GM23338 (cell line): Measurements from ENCODE around the gene MACF1. TPM values are rescaled to one million over a fixed set of nuclear protein-coding genes. Genes with fewer than 3 reads are reported as not detected.

Experiments
- ATAC-seq: fragments of 200-7000 bp; cut with Tn5 transposase; 3 replicates; pipeline ENCODE4 v1.9.1; 2020
- DNase-seq: peaks from one replicate; pipeline ENCODE4 v3.0.0-alpha.2; 2015; ENCODE audit warnings: low spot score
- H2AFZ ChIP-seq: fragments of 200-600 bp; sonication (generic); 2 replicates; pipeline ENCODE4 v1.8.0; 2016; ENCODE audit warnings: antibody characterized with exemption, mild to moderate bottlenecking, moderate library complexity
- H3F3A ChIP-seq: fragments of 200-600 bp; sonication (generic); replicated peaks from 2 replicates; pipeline ENCODE4 v1.8.0; 2017; ENCODE audit warnings: antibody characterized with exemption, mixed run types, low read depth
- H3K27ac ChIP-seq: fragments of 200-600 bp; sonication (generic); 2 replicates; pipeline ENCODE4 v1.6.1; 2016; ENCODE audit warnings: low read depth
- H3K27me3 ChIP-seq: fragments of 200-600 bp; sonication (generic); 2 replicates; pipeline ENCODE4 v1.8.0; 2016; ENCODE audit warnings: mild to moderate bottlenecking, mixed run types, moderate library complexity; ENCODE audit not compliant: insufficient read depth
- H3K36me3 ChIP-seq: fragments of 200-600 bp; sonication (generic); 2 replicates; pipeline ENCODE4 v1.8.0; 2016; ENCODE audit warnings: mild to moderate bottlenecking; ENCODE audit not compliant: insufficient read depth
- H3K4me1 ChIP-seq: fragments of 200-600 bp; sonication (generic); 2 replicates; pipeline ENCODE4 v1.8.0; 2016; ENCODE audit warnings: mild to moderate bottlenecking, moderate library complexity; ENCODE audit not compliant: insufficient read depth
- H3K4me2 ChIP-seq: fragments of 200-600 bp; sonication (generic); 2 replicates; pipeline ENCODE4 v1.7.1; 2017; ENCODE audit warnings: mixed run types
- H3K4me3 ChIP-seq: fragments of 200-600 bp; sonication (generic); 2 replicates; pipeline ENCODE4 v1.6.1; 2016; ENCODE audit warnings: mixed run types
- H3K79me2 ChIP-seq: fragments of 200-600 bp; sonication (generic); replicated peaks from 2 replicates; pipeline ENCODE4 v1.8.0; 2017; ENCODE audit warnings: mild to moderate bottlenecking; ENCODE audit not compliant: insufficient read depth
- H3K9me2 ChIP-seq: fragments of 200-600 bp; sonication (generic); 2 replicates; pipeline ENCODE4 v1.8.0; 2017; ENCODE audit not compliant: insufficient read depth
- H4K20me1 ChIP-seq: fragments of 200-600 bp; sonication (generic); replicated peaks from 2 replicates; pipeline ENCODE4 v1.8.0; 2017; ENCODE audit warnings: mild to moderate bottlenecking; ENCODE audit not compliant: insufficient read depth
- H3K27ac Mint-ChIP-seq: 2 replicates; pipeline ENCODE4 v1.8.0; 2020; ENCODE audit warnings: inconsistent platforms, mild to moderate bottlenecking, moderate library complexity, mixed read lengths
- H3K27me3 Mint-ChIP-seq: 3 replicates; pipeline ENCODE4 v1.8.0; 2022; ENCODE audit warnings: low read depth, mild to moderate bottlenecking, moderate library complexity, mixed read lengths, inconsistent platforms; ENCODE audit not compliant: insufficient read depth, poor library complexity
- H3K36me3 Mint-ChIP-seq: 3 replicates; pipeline ENCODE4 v1.8.0; 2021; ENCODE audit warnings: low read depth, mild to moderate bottlenecking, inconsistent platforms, moderate library complexity, mixed read lengths
- H3K4me1 Mint-ChIP-seq: 3 replicates; pipeline ENCODE4 v1.8.0; 2020; ENCODE audit warnings: mild to moderate bottlenecking, inconsistent platforms, mixed read lengths
- H3K4me3 Mint-ChIP-seq: 3 replicates; pipeline ENCODE4 v1.8.0; 2021; ENCODE audit warnings: moderate library complexity, mild to moderate bottlenecking, inconsistent platforms, mixed read lengths
- H3K9me3 Mint-ChIP-seq: 3 replicates; pipeline ENCODE4 v1.8.0; 2020; ENCODE audit warnings: moderate library complexity, mild to moderate bottlenecking, inconsistent platforms, mixed read lengths
- CREB1 ChIP-seq: fragments of 250-450 bp; sonication (Bioruptor Pico); IDR thresholded peaks from 2 replicates; pipeline ENCODE4 v1.5.0; 2020; ENCODE audit warnings: low read depth, mild to moderate bottlenecking, moderate library complexity
- EZH2 ChIP-seq: fragments of 200-600 bp; sonication (generic); IDR thresholded peaks from one replicate; pipeline ENCODE4 v1.8.0; 2017; ENCODE audit warnings: antibody characterized with exemption, mild to moderate bottlenecking, low read depth; ENCODE audit not compliant: unreplicated experiment
- EZH2phosphoT487 ChIP-seq: fragments of 200-600 bp; sonication (generic); IDR thresholded peaks from one replicate; pipeline ENCODE4 v1.8.1; 2018; ENCODE audit warnings: antibody characterized with exemption; ENCODE audit not compliant: unreplicated experiment
- JUNB ChIP-seq: IDR thresholded peaks from one replicate; pipeline ENCODE4 v1.6.1; 2016; ENCODE audit warnings: antibody characterized with exemption; ENCODE audit not compliant: unreplicated experiment
- NANOG ChIP-seq: IDR thresholded peaks from 2 replicates; pipeline ENCODE4 v1.6.1; 2016; ENCODE audit warnings: antibody characterized with exemption, borderline replicate concordance
- POLR2AphosphoS5 ChIP-seq: IDR thresholded peaks from 2 replicates; pipeline ENCODE4 v1.6.1; 2016; ENCODE audit warnings: antibody characterized with exemption, low read depth
- REST ChIP-seq: IDR thresholded peaks from one replicate; pipeline ENCODE4 v1.6.1; 2018; ENCODE audit warnings: antibody characterized with exemption; ENCODE audit not compliant: unreplicated experiment
- STAT1 ChIP-seq: IDR thresholded peaks from one replicate; pipeline ENCODE4 v1.6.1; 2016; ENCODE audit warnings: antibody characterized with exemption; ENCODE audit not compliant: unreplicated experiment
- ZNF114 ChIP-seq: fragments of 250-450 bp; sonication (Bioruptor Pico); IDR thresholded peaks from 2 replicates; pipeline ENCODE4 v1.5.0; 2020; ENCODE audit warnings: mild to moderate bottlenecking, moderate library complexity
- ZNF331 ChIP-seq: fragments of 250-450 bp; sonication (Bioruptor Pico); IDR thresholded peaks from 2 replicates; pipeline ENCODE4 v1.5.0; 2020; ENCODE audit warnings: low read depth, mild to moderate bottlenecking, moderate library complexity
- polyA plus RNA-seq: library from polyadenylated mRNA; unstranded; fragments of >200 nt; fragmentation: Nextera tagmentation; extraction: Ambion mirVana; gene quantifications from 2 replicates; pipeline ENCODE4 v1.2.1, GENCODE V29; 2016
- total RNA-seq: library from RNA; depleted of rRNA; stranded (reverse); fragments of >200 nt; shearing (Covaris generic); gene quantifications from 2 replicates; pipeline ENCODE4 v1.2.3, GENCODE V29; 2014
- TF ChIP-seq, protein P1 (sequence below): fragments of 250-450 bp; sonication (Bioruptor Pico); IDR thresholded peaks from 2 replicates; pipeline ENCODE4 v1.5.0; 2020; ENCODE audit warnings: mild to moderate bottlenecking, moderate library complexity
- TF ChIP-seq, protein P2 (sequence below), 2 experiments: fragments of 200-600 bp in 1 of 2; sonication (generic) in 1 of 2; conservative IDR thresholded peaks; 2 replicates each; pipeline versions ENCODE4 v1.5.1 to v1.6.1; 2016 to 2017; ENCODE audit warnings: antibody characterized with exemption in 2 of 2, low read depth in 2 of 2, mild to moderate bottlenecking in 2 of 2, moderate library complexity in 1 of 2
- TF ChIP-seq, protein P3 (sequence below): IDR thresholded peaks from 2 replicates; pipeline ENCODE4 v1.6.1; 2016; ENCODE audit warnings: antibody characterized with exemption

The MACF1 gene
- total and polyA plus RNA-seq, 2 experiments from 2014 or later: 104 to 399 TPM

- Histone ChIP-seq H3F3A (peaks cover 10% of the 10 kb centered on the region; the same call in 1 of the 2 replicates), H3K27me3 (no peaks in the 10 kb centered on the region), H3K4me2 (no peak overlapping the region), H3K36me3 (peaks cover 34% of the 10 kb centered on the region), H2AFZ (no peak overlapping the region), H3K27ac (no peak overlapping the region), H3K9me2 (no peaks in the 10 kb centered on the region), H3K79me2 (no peaks in the 10 kb centered on the region), H4K20me1 (peaks cover 10% of the 10 kb centered on the region; the same call in 1 of the 2 replicates), H3K4me3 (no peak overlapping the region), H3K4me1 (no peaks in the 10 kb centered on the region)
- Mint-ChIP-seq H3K27me3 (peaks cover 17% of the 10 kb centered on the region), H3K27ac (no peak overlapping the region), H3K4me1 (no peaks in the 10 kb centered on the region), H3K4me3 (no peak overlapping the region), H3K9me3 (no peaks in the 10 kb centered on the region), H3K36me3 (peaks cover 50% of the 10 kb centered on the region)
- TF ChIP-seq EZH2 (no peak), POLR2AphosphoS5 (no peak), JUNB (no peak), NANOG (no peak), ZNF331 (CRISPR knock-in tag) (no peak), REST (no peak), EZH2phosphoT487 (no peak), ZNF114 (CRISPR knock-in tag) (no peak), STAT1 (no peak), CREB1 (CRISPR knock-in tag) (no peak)
- TF ChIP-seq, protein P1, sequence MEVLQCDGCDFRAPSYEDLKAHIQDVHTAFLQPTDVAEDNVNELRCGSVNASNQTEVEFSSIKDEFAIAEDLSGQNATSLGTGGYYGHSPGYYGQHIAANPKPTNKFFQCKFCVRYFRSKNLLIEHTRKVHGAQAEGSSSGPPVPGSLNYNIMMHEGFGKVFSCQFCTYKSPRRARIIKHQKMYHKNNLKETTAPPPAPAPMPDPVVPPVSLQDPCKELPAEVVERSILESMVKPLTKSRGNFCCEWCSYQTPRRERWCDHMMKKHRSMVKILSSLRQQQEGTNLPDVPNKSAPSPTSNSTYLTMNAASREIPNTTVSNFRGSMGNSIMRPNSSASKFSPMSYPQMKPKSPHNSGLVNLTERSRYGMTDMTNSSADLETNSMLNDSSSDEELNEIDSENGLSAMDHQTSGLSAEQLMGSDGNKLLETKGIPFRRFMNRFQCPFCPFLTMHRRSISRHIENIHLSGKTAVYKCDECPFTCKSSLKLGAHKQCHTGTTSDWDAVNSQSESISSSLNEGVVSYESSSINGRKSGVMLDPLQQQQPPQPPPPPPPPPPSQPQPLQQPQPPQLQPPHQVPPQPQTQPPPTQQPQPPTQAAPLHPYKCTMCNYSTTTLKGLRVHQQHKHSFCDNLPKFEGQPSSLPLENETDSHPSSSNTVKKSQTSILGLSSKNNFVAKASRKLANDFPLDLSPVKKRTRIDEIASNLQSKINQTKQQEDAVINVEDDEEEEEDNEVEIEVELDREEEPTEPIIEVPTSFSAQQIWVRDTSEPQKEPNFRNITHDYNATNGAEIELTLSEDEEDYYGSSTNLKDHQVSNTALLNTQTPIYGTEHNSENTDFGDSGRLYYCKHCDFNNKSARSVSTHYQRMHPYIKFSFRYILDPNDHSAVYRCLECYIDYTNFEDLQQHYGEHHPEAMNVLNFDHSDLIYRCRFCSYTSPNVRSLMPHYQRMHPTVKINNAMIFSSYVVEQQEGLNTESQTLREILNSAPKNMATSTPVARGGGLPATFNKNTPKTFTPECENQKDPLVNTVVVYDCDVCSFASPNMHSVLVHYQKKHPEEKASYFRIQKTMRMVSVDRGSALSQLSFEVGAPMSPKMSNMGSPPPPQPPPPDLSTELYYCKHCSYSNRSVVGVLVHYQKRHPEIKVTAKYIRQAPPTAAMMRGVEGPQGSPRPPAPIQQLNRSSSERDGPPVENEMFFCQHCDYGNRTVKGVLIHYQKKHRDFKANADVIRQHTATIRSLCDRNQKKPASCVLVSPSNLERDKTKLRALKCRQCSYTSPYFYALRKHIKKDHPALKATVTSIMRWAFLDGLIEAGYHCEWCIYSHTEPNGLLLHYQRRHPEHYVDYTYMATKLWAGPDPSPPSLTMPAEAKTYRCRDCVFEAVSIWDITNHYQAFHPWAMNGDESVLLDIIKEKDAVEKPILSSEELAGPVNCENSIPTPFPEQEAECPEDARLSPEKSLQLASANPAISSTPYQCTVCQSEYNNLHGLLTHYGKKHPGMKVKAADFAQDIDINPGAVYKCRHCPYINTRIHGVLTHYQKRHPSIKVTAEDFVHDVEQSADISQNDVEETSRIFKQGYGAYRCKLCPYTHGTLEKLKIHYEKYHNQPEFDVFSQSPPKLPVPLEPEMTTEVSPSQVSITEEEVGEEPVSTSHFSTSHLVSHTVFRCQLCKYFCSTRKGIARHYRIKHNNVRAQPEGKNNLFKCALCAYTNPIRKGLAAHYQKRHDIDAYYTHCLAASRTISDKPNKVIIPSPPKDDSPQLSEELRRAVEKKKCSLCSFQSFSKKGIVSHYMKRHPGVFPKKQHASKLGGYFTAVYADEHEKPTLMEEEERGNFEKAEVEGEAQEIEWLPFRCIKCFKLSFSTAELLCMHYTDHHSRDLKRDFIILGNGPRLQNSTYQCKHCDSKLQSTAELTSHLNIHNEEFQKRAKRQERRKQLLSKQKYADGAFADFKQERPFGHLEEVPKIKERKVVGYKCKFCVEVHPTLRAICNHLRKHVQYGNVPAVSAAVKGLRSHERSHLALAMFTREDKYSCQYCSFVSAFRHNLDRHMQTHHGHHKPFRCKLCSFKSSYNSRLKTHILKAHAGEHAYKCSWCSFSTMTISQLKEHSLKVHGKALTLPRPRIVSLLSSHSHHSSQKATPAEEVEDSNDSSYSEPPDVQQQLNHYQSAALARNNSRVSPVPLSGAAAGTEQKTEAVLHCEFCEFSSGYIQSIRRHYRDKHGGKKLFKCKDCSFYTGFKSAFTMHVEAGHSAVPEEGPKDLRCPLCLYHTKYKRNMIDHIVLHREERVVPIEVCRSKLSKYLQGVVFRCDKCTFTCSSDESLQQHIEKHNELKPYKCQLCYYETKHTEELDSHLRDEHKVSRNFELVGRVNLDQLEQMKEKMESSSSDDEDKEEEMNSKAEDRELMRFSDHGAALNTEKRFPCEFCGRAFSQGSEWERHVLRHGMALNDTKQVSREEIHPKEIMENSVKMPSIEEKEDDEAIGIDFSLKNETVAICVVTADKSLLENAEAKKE (CRISPR knock-in tag): no peak
- TF ChIP-seq, protein P2, sequence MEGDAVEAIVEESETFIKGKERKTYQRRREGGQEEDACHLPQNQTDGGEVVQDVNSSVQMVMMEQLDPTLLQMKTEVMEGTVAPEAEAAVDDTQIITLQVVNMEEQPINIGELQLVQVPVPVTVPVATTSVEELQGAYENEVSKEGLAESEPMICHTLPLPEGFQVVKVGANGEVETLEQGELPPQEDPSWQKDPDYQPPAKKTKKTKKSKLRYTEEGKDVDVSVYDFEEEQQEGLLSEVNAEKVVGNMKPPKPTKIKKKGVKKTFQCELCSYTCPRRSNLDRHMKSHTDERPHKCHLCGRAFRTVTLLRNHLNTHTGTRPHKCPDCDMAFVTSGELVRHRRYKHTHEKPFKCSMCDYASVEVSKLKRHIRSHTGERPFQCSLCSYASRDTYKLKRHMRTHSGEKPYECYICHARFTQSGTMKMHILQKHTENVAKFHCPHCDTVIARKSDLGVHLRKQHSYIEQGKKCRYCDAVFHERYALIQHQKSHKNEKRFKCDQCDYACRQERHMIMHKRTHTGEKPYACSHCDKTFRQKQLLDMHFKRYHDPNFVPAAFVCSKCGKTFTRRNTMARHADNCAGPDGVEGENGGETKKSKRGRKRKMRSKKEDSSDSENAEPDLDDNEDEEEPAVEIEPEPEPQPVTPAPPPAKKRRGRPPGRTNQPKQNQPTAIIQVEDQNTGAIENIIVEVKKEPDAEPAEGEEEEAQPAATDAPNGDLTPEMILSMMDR (conservative IDR thresholded peaks at IDR 0.05; ENCODE audit: low read depth in 2 of 2): no peak
- TF ChIP-seq, protein P3, sequence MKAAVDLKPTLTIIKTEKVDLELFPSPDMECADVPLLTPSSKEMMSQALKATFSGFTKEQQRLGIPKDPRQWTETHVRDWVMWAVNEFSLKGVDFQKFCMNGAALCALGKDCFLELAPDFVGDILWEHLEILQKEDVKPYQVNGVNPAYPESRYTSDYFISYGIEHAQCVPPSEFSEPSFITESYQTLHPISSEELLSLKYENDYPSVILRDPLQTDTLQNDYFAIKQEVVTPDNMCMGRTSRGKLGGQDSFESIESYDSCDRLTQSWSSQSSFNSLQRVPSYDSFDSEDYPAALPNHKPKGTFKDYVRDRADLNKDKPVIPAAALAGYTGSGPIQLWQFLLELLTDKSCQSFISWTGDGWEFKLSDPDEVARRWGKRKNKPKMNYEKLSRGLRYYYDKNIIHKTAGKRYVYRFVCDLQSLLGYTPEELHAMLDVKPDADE: no peak
- DNase-seq: no peak
- no peak for ATAC-seq
These were observed 268.3 kb downstream of the MACF1 start for GRCh38 chr1:39472826-39473225.
